T-helper 22 cell (primary cell): ENCODE measurements around the gene LRWD1.

Source experiments
- DNase-seq: peaks from one replicate; pipeline ENCODE4 v3.0.0-alpha.2; 2020; ENCODE audit warnings: low read depth

LRWD1 gene

GRCh38 chr7:102464577-102465280 is at the start of gene LRWD1, which contains the start of gene ALKBH4:
TSS of gene LRWD1 (plus strand) at chr7:102464984. CDS start at chr7:102465081, 97 bp downstream.
TSS of gene ALKBH4 (minus strand) at chr7:102464863. CDS start at chr7:102464836, 27 bp downstream.
- DNase-seq, result peak; percentile 88

- no peak for DNase-seq
Measured at GRCh38 chr7:102415685-102416225, 49.0 kb upstream of the LRWD1 start.

GRCh38 chr7:102416406-102416805 is 48.4 kb upstream of the LRWD1 start:
- DNase-seq, result no peak

- DNase-seq, result peak; percentile 24
Measured at GRCh38 chr7:102417105-102417504, 47.7 kb upstream of the LRWD1 start.

GRCh38 chr7:102418592-102418991 is 46.2 kb upstream of the LRWD1 start:
- DNase-seq, result no peak

- no peak for DNase-seq
Measured at GRCh38 chr7:102421706-102422240, 43.0 kb upstream of the LRWD1 start.

- DNase-seq, result no peak
Measured at GRCh38 chr7:102424129-102424551, 40.6 kb upstream of the LRWD1 start.

DNA sequence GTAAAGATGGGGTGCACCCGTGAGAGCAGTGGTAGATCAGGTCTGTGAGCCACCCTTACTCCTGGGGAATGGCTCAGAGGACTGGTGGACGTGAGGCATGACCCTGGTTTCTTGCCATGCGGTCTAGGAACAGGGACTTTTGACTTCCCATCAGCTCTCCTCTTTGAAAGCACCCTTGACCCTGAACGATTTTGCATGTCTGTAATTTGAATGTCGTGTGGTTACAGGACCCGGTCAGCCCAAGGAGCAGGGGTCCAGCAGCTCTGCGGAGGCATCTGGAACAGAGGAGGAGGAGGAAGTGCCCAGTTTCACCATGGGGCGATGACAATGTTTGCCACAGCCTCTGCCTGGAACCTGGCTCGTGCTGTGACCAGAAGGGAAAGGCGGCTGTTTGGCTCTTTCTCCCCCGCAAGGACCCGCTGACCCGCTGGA is 40.0 kb upstream of the LRWD1 start:
- no peak for DNase-seq

GRCh38 chr7:102425639-102426267 is 39.0 kb upstream of the LRWD1 start:
- DNase-seq, result peak; percentile 82

DNA sequence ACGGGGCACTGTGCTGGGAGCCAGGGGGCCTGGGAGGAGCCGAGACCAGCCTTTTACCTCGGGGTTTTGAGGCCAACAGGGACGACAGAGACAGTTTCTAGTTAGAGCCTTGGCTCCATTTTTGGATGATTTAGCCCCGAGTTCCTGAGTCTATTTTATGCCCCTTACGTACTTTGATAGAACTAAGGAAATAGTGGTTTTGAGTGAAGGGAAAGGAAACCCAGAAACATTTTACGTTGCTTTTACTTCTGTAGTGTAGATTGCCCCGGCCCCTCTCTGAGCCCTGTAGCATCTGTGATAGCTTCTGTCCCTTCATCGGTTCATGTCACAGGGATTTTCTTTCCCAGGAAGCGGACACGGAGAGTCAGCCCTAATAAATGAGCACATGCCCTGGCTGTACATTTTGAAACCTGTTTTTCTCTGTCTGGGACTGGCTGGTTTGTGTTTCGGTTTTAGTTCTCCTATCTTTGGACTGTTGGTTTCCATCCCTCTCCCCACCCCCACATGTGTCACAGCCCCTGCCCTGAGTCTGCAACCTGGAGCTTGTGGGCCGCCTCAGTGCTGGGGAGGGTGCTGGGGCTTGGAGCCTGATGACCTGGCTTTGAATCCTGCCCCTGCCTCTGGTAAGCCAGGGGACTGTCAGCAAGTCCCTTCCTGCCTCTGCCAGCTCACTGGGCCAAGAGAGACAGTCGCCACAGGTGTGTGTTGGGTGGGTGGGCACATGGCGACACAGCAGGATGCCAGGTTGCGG is 38.3 kb upstream of the LRWD1 start:
- peak; percentile 49 for DNase-seq

GRCh38 chr7:102427019-102427405 is 37.8 kb upstream of the LRWD1 start:
- DNase-seq, result no peak

DNA sequence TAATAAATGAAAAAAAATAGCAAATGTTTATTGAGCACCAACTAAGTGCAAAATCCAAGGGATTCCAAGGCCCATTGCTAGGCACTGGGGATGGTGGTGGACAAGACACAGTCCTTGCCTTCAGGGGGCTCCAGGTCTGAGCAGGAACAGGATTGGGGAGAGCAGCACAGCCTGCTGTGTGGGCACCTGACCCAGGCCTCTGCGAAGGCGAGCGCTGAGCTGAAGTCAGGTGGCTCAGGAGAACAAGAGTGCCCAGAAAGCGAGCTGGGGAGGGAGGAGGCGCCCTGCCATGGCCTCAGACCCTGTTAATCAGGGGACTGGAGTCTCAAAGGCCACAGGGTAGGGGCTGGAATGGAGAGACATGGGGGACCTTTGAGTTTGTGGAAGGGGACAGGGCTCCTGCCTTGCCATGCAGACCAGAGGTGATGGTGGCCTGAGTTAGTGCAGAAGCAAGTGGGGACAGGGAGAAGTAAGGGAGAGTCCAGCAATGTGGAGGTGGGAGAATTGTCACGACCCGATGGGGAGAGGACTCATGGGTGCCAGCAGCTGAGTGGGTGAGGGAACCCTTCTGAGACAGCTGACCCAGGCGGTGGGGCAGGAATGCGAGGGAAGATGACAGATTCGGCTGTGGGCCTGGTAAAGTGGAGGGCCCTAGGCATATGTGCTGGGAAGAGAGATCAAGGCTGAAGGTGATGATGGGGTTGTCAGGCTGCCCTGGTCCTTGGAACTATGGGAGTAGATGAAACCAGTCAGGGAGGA is 35.5 kb upstream of the LRWD1 start:
- no peak for DNase-seq

DNA sequence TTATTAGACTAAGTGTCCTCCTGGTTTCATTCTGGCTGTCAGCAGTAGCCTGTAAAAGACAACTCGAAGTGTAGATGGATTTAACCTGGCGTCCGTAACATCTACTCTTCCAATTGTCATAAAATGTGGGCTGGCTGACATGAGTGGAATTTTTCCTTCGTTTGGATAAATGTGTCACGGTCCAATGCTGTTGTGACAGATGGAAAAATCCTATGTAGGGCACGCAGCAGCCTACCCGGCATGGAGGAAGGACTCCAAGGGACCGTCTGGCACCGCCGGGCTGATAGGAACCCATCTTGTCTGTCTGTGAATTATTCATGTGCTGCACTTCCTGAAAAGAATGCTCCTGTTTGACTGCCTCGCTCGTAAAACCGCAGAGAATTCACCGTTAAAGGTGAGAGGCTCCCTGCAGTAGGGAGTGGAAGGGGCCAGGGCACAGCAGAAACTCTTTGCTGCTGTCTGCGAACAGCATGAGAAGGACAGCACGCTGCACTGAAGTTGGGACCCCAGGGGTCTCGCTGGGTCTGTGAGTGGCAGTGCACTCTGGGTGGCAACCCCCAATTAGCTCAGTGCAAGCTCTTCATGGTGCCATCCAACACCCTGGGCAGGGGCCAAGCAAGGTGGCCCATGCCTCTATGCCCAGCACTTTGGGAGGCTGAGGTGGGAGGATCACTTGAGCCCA is 33.0 kb upstream of the LRWD1 start:
- peak; percentile 67 for DNase-seq

DNA sequence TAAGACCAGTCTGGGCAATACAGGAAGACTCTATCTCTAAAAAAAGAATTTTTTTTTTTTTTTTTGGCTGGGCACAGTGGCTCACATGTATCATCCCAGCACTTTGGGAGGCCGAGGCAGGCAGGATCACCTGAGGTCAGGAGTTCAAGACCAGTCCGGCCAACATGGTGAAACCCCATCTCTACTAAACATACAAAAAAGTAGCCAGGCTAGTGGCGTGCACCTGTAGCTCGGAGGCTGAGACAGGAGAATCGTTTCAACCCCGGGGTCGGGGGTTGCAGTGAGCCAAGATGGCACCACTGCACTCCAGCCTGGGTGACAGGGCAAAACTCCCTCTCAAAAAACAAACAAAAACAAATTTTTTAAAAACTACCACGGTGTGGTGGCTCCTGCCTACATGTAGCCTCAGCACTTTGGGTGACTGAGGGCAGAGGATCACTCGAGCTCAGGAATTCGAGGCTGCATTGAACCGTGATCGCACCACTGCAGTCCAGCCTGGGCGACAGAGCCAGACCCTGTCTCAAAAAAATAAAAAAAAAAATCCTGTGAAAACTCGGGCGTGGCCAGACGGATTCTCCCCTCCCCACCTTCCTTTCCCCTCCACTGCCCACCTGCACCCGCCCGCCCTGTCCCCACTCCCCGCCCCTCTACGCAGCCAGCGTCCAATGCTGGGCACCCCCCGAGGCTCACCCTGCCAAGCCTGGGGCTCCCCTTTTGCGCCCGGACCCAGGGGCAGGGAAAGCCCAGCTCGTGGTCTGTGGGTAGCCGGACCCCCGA is 32.2 kb upstream of the LRWD1 start:
- no peak for DNase-seq

GRCh38 chr7:102433219-102434038 is 31.4 kb upstream of the LRWD1 start, which contains the start of gene ORAI2:
TSS of gene ORAI2 (plus strand) at chr7:102433575. CDS start at chr7:102438957, 5,382 bp downstream.
- DNase-seq, result peak; percentile 81

GRCh38 chr7:102434039-102434486 is 30.7 kb upstream of the LRWD1 start:
- no peak for DNase-seq

DNA sequence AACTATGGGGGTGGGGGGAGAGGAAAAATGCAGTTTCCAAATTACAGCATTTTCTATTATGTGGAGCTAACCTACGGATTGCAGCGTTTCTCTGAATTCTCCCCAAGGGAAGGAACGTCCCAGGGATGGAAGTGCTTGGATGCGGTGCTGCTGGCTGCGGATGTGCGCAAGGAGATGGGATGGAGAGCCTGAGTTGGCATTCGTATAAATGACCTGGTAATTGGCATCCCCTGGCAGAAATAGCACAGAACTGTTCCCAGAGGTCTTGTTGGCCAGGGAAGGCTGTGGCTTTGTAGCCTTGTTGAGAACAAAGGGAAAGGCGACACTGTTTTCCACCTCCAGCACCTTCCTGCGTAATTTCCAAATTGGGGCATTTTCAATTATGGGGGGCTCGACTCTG is 28.7 kb upstream of the LRWD1 start:
- no peak for DNase-seq

GRCh38 chr7:102439963-102440795 is 24.6 kb upstream of the LRWD1 start:
- no peak for DNase-seq
